Activated T-cell treated with anti-CD3 and anti-CD28 coated beads for 24 hours (primary cell): ENCODE results near the gene CRLF2.
"Not testable (repeated sequence)": the region's sequence is repeated elsewhere in the genome, so short reads cannot be mapped to it uniquely, and the experiment has no call there.

Source experiments
- DNase-seq: peaks from one replicate; pipeline ENCODE4 v3.0.0-alpha.2; 2020; ENCODE audit warnings: low read depth

The CRLF2 gene

GRCh38 chrX:1215123-1215823 lies 2.8 kb upstream of the CRLF2 start:
- DNase-seq: no peak

GRCh38 chrX:1213971-1214370 lies 1.5 kb upstream of the CRLF2 start:
- no peak for DNase-seq

GRCh38 chrX:1210844-1211243 lies 1.6 kb downstream of the CRLF2 start:
- DNase-seq: no peak

- no peak for DNase-seq
Measured at GRCh38 chrX:1207496-1208025, 4.9 kb downstream of the CRLF2 start.

GRCh38 chrX:1205681-1206611 lies 6.5 kb downstream of the CRLF2 start:
- peak; percentile 30 for DNase-seq

- DNase-seq: no peak
Measured at GRCh38 chrX:1202251-1202650, 10.2 kb downstream of the CRLF2 start.

- no peak for DNase-seq
Measured at GRCh38 chrX:1196436-1196835, 16.0 kb downstream of the CRLF2 start.

- DNase-seq: not testable (repeated sequence)
Measured at GRCh38 chrX:1192196-1192595, 20.3 kb downstream of the CRLF2 start.

- DNase-seq: no peak
Measured at GRCh38 chrX:1190596-1191145, 21.8 kb downstream of the CRLF2 start.

GRCh38 chrX:1185561-1185960 lies 26.9 kb downstream of the CRLF2 start:
- DNase-seq: peak; percentile 17

GRCh38 chrX:1182211-1182610 lies 30.2 kb downstream of the CRLF2 start:
- DNase-seq: no peak

- not testable (repeated sequence) for DNase-seq
Measured at GRCh38 chrX:1181661-1182060, 30.8 kb downstream of the CRLF2 start.

GRCh38 chrX:1181170-1181569 lies 31.3 kb downstream of the CRLF2 start:
- DNase-seq: no peak

- DNase-seq: no peak
Measured at GRCh38 chrX:1178580-1179057, 33.8 kb downstream of the CRLF2 start.

GRCh38 chrX:1176531-1177320 lies 35.7 kb downstream of the CRLF2 start:
- not testable (repeated sequence) for DNase-seq

GRCh38 chrX:1174609-1175545 lies 37.6 kb downstream of the CRLF2 start:
- not testable (repeated sequence) for DNase-seq

- DNase-seq: not testable (repeated sequence)
Measured at GRCh38 chrX:1173435-1173834, 39.0 kb downstream of the CRLF2 start.

GRCh38 chrX:1172496-1172895 lies 40.0 kb downstream of the CRLF2 start:
- DNase-seq: no peak

GRCh38 chrX:1171915-1172314 lies 40.5 kb downstream of the CRLF2 start:
- DNase-seq: not testable (repeated sequence)

- DNase-seq: no peak
Measured at GRCh38 chrX:1170243-1170642, 42.2 kb downstream of the CRLF2 start.
